Left lung (tissue), 10 donors: Measurements from ENCODE around the gene BMP2K. TPM values are rescaled to one million over a fixed set of nuclear protein-coding genes. Genes with fewer than 3 reads are reported as not detected.

Source experiments
- ATAC-seq: fragments of 200-7000 bp; cut with Tn5 transposase; one replicate; pipeline ENCODE4 v1.9.1; 2020; ENCODE audit warnings: moderate library complexity
- DNase-seq, 4 donors: peaks; one replicate each; pipeline ENCODE4 v3.0.0-alpha.2; 2013 to 2020
- H3K27ac ChIP-seq, 2 donors: fragments of 200-600 bp; sonication (generic) in 1 of 2; one replicate each; pipeline versions ENCODE4 v1.5.0 to v1.8.0; 2020 to 2021
- H3K27me3 ChIP-seq, 2 donors: fragments of 200-600 bp; sonication (generic) in 1 of 2; one replicate each; pipeline versions ENCODE4 v1.5.0 to v1.8.0; 2020 to 2021
- H3K36me3 ChIP-seq, 2 donors: fragments of 200-600 bp; sonication (generic) in 1 of 2; one replicate each; pipeline versions ENCODE4 v1.5.0 to v1.8.0; 2020 to 2021
- H3K4me1 ChIP-seq, 2 donors: fragments of 200-600 bp; one replicate each; pipeline ENCODE4 v1.8.0; 2021
- H3K4me3 ChIP-seq, 2 donors: fragments of 200-600 bp; sonication (generic) in 1 of 2; one replicate each; pipeline versions ENCODE4 v1.5.0 to v1.8.0; 2020 to 2021; ENCODE audit warnings: mild to moderate bottlenecking in 1 of 2
- H3K9me3 ChIP-seq, 2 donors: fragments of 200-600 bp; sonication (generic) in 1 of 2; one replicate each; pipeline versions ENCODE4 v1.5.0 to v1.8.0; 2020 to 2021
- intact Hi-C, 2 donors: fragments of 100-400 bp; cut with DNase I; formaldehyde crosslinking; loops; one replicate each; pipeline versions ENCODE4 v1.11.2 to v1.14.2; 2022
- polyA plus RNA-seq, 6 donors: library from polyadenylated mRNA; unstranded; fragments of 120-200 nt; gene quantifications; one replicate each; pipeline ENCODE4 v1.2.1, GENCODE V29; 2013; ENCODE audit not compliant: insufficient read length in 6 of 6
- total RNA-seq, 2 donors: library from RNA; stranded (reverse); fragmentation: NEBNext Ultra II Directional; extraction: Animal tissue kit (Norgen Biotek cat#: 25700); gene quantifications; one replicate each; pipeline ENCODE4 v1.2.1, GENCODE V29; 2021
- TF ChIP-seq, protein P1 (sequence below), 2 donors: fragments of 200-600 bp; sonication (generic) in 1 of 2; IDR thresholded peaks; one replicate each; pipeline versions ENCODE4 v1.5.0 to v1.8.0; 2021; ENCODE audit warnings: antibody characterized with exemption in 2 of 2
- donor health status: DM: no; HTN: yes; CAD: no.
- donor health status: DM: no; HTN: no; CAD: no.

The BMP2K gene
- total and polyA plus RNA-seq, 8 donors = 23.2 to 67.0 (median 27.1) TPM

DNA sequence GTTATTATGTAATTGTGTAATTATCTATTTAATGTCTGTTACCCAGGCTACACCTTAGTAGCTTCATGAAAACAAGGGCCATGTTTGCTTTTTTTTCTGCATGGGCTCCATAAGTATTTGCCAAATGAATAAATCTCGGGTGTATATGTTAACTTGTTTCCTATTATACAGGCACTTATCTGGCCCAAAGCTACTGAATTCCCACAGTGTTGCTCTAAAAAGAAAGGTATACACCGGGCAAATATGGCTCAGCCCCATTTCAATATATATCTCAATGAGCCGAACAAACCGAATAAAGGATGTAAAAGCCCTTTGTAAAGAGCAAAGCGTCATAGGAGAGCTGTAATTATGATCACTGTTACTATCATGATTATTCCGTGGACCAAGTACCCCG, 162.3 kb downstream of the BMP2K start:
- Histone ChIP-seq H3K36me3 (no peaks in the 10 kb centered on the region), H3K27ac (no peak overlapping the region), H3K9me3 (no peaks in the 10 kb centered on the region), H3K27me3 (no peaks in the 10 kb centered on the region), H3K4me3 (peak overlapping the region; percentile 74 to 82), H3K4me1 (peaks cover 0 to 35% of the 10 kb centered on the region in 2 donors)
- TF ChIP-seq, protein P1, sequence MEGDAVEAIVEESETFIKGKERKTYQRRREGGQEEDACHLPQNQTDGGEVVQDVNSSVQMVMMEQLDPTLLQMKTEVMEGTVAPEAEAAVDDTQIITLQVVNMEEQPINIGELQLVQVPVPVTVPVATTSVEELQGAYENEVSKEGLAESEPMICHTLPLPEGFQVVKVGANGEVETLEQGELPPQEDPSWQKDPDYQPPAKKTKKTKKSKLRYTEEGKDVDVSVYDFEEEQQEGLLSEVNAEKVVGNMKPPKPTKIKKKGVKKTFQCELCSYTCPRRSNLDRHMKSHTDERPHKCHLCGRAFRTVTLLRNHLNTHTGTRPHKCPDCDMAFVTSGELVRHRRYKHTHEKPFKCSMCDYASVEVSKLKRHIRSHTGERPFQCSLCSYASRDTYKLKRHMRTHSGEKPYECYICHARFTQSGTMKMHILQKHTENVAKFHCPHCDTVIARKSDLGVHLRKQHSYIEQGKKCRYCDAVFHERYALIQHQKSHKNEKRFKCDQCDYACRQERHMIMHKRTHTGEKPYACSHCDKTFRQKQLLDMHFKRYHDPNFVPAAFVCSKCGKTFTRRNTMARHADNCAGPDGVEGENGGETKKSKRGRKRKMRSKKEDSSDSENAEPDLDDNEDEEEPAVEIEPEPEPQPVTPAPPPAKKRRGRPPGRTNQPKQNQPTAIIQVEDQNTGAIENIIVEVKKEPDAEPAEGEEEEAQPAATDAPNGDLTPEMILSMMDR (IDR thresholded peaks at IDR 0.05) = no peak
- ATAC-seq = no peak
- intact Hi-C loops = no loop called here
- DNase-seq = peak in 1 of 4 donors; percentile 3

DNA sequence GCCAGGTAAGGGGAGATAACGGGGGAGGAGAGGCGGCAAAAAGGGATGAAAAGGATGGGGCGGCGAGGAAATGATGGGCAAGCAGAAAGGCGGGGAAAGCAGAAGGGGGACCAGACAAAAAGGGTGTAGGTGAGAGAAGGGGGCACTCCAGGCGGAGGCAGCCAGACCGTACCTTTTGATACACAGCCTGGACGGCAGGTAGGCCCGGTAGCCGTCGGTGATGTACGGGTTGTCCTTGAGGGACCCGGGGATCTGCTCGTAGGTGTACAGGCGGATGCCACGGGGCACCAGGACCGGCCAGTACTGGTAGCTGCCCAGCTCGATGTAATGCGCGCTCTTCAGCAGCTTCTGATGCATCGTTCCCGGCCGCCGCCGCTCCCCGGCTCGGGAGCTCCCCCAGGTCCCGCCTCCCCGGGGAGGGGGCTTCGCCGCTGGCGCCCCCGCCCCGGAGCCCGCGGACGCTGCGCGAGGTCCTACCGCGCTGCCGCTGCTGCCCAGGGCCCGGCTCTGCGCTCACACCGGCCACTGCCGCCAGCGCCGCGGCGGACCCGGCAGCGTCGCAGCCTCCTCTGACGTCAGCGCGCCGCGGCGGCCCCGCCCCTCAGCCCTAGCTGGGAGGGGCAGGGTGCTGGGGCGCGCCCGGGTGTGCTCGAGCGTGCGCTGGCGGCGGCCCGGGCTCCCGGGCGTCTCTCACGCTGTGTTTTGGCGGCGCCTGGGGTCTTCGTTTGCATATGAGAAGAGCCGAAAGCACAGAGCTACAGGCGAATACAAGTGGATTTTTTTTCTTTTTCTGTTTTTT, 162.9 kb downstream of the BMP2K start, which contains the start of gene PAQR3:
PAQR3 (minus strand) TSS at position 571 of the 799 bp plus-strand sequence; CDS start at position 357, 214 bp downstream.
- ATAC-seq (peak; percentile 98), DNase-seq (peak; percentile 81 to 98 (median 90))
- Histone ChIP-seq H3K4me3 (peak within 1 kb of the TSS; percentile 74 to 82), H3K36me3 (no peaks in the 10 kb centered on the region), H3K9me3 (no peaks in the 10 kb centered on the region), H3K27me3 (no peaks in the 10 kb centered on the region), H3K27ac (peak within 1 kb of the TSS; percentile 54 to 74), H3K4me1 (peaks cover 0 to 35% of the 10 kb centered on the region in 2 donors)
- intact Hi-C loops = no loop called here
- TF ChIP-seq, protein P1 (IDR thresholded peaks at IDR 0.05) = no peak

DNA sequence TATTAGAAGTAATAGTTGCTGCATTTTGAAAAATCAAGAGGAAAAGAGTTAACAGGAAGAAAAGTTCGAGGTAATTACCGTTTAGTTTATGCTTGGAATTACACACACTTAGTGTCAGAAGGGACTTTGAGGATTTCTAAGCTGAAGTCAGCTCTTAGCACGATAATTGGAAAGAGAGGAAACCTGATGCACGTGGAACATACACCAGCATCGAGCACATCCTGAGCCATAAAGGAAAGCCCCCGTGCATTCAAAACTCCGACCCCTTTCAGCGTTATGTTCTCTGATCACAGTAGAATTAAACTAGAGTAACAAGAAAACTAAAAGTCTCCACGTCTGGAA, 163.5 kb downstream of the BMP2K start:
- DNase-seq (no peak), ATAC-seq (peak; percentile 20)
- intact Hi-C loops = loop anchor here in 1 of 2 donors (10.0 kb wide), 1 partner anchor 1275 kb away; no protein-coding TSS in a partner anchor
- Histone ChIP-seq H3K9me3 (no peaks in the 10 kb centered on the region), H3K27ac (peak overlapping the region in 1 of 2 donors; percentile 74), H3K4me1 (peaks cover 0 to 35% of the 10 kb centered on the region in 2 donors), H3K27me3 (no peaks in the 10 kb centered on the region), H3K36me3 (no peaks in the 10 kb centered on the region), H3K4me3 (peak overlapping the region; percentile 74 to 82)
- TF ChIP-seq, protein P1 (IDR thresholded peaks at IDR 0.05) = no peak

DNA sequence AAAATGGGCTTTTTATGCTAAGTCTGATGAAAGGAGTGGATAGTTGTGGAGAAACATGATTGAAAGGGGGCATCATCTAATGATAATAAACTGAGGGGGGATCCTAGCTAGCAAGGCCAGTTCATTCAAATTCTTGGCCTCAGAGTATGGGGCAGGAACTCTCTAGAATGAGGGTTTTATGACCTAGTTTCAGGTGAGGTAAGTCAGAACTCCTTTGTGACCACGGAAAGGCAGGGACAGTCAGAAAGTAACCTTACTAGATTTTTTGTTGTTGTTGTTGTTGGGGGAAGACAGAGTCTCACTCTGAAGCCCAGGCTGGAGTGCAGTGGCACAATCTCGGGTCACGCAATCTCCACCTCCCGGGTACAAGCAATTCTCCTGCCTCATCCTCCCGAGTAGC, 164.6 kb downstream of the BMP2K start:
- H3K36me3 ChIP-seq = no peaks in the 10 kb centered on the region
- no peak overlapping the region for H3K27ac ChIP-seq
- DNase-seq (no peak), ATAC-seq (no peak)
- TF ChIP-seq, protein P1 (IDR thresholded peaks at IDR 0.05) = no peak
- no peaks in the 10 kb centered on the region for H3K9me3 ChIP-seq
- no peaks in the 10 kb centered on the region for H3K27me3 ChIP-seq
- no peak overlapping the region for H3K4me3 ChIP-seq
- peaks cover 0 to 35% of the 10 kb centered on the region in 2 donors for H3K4me1 ChIP-seq
- intact Hi-C loops = loop anchor here in 1 of 2 donors (10.0 kb wide), 1 partner anchor 1274 kb away; no protein-coding TSS in a partner anchor

DNA sequence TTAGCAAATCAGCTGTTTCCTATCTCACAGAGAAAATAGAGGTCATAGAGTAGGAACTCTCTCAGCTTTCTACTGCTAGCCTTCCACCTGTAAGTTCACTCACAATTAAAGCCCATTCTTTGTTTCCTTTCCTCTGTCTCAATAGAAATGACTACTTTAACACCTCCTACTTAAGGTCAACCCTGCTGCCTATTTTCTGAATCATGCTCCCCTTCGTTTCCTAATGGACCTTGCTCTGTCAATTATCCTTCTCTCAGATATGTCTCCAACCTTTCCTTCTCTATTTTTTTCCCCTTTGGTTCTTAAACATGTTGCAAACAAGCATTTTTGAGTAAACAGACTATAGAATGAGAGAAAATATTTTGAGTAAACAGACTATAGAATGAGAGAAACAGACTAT, 168.2 kb downstream of the BMP2K start:
- Histone ChIP-seq H3K27me3 (no peaks in the 10 kb centered on the region), H3K4me1 (peaks cover 0 to 23% of the 10 kb centered on the region in 2 donors), H3K27ac (no peak overlapping the region), H3K9me3 (no peaks in the 10 kb centered on the region), H3K4me3 (no peak overlapping the region), H3K36me3 (no peaks in the 10 kb centered on the region)
- no peak for DNase-seq
- intact Hi-C loops = loop anchor here in 1 of 2 donors (10.0 kb wide), 1 partner anchor 1270 kb away; no protein-coding TSS in a partner anchor
- TF ChIP-seq, protein P1 (IDR thresholded peaks at IDR 0.05) = no peak
- ATAC-seq = no peak
